GM23338 (cell line): Measurements from ENCODE around the gene CCNG1. TPM values are rescaled to one million over a fixed set of nuclear protein-coding genes. Genes with fewer than 3 reads are reported as not detected.
"Not testable (repeated sequence)": the region's sequence is repeated elsewhere in the genome, so short reads cannot be mapped to it uniquely, and the experiment has no call there.

Experiments
- ATAC-seq: fragments of 200-7000 bp; cut with Tn5 transposase; 3 replicates; pipeline ENCODE4 v1.9.1; 2020
- DNase-seq: peaks from one replicate; pipeline ENCODE4 v3.0.0-alpha.2; 2015; ENCODE audit warnings: low spot score
- H2AFZ ChIP-seq: fragments of 200-600 bp; sonication (generic); 2 replicates; pipeline ENCODE4 v1.8.0; 2016; ENCODE audit warnings: antibody characterized with exemption, mild to moderate bottlenecking, moderate library complexity
- H3F3A ChIP-seq: fragments of 200-600 bp; sonication (generic); replicated peaks from 2 replicates; pipeline ENCODE4 v1.8.0; 2017; ENCODE audit warnings: antibody characterized with exemption, mixed run types, low read depth
- H3K27ac ChIP-seq: fragments of 200-600 bp; sonication (generic); 2 replicates; pipeline ENCODE4 v1.6.1; 2016; ENCODE audit warnings: low read depth
- H3K27me3 ChIP-seq: fragments of 200-600 bp; sonication (generic); 2 replicates; pipeline ENCODE4 v1.8.0; 2016; ENCODE audit warnings: mild to moderate bottlenecking, mixed run types, moderate library complexity; ENCODE audit not compliant: insufficient read depth
- H3K36me3 ChIP-seq: fragments of 200-600 bp; sonication (generic); 2 replicates; pipeline ENCODE4 v1.8.0; 2016; ENCODE audit warnings: mild to moderate bottlenecking; ENCODE audit not compliant: insufficient read depth
- H3K4me1 ChIP-seq: fragments of 200-600 bp; sonication (generic); 2 replicates; pipeline ENCODE4 v1.8.0; 2016; ENCODE audit warnings: mild to moderate bottlenecking, moderate library complexity; ENCODE audit not compliant: insufficient read depth
- H3K4me2 ChIP-seq: fragments of 200-600 bp; sonication (generic); 2 replicates; pipeline ENCODE4 v1.7.1; 2017; ENCODE audit warnings: mixed run types
- H3K4me3 ChIP-seq: fragments of 200-600 bp; sonication (generic); 2 replicates; pipeline ENCODE4 v1.6.1; 2016; ENCODE audit warnings: mixed run types
- H3K79me2 ChIP-seq: fragments of 200-600 bp; sonication (generic); replicated peaks from 2 replicates; pipeline ENCODE4 v1.8.0; 2017; ENCODE audit warnings: mild to moderate bottlenecking; ENCODE audit not compliant: insufficient read depth
- H3K9me2 ChIP-seq: fragments of 200-600 bp; sonication (generic); 2 replicates; pipeline ENCODE4 v1.8.0; 2017; ENCODE audit not compliant: insufficient read depth
- H4K20me1 ChIP-seq: fragments of 200-600 bp; sonication (generic); replicated peaks from 2 replicates; pipeline ENCODE4 v1.8.0; 2017; ENCODE audit warnings: mild to moderate bottlenecking; ENCODE audit not compliant: insufficient read depth
- H3K27ac Mint-ChIP-seq: 2 replicates; pipeline ENCODE4 v1.8.0; 2020; ENCODE audit warnings: inconsistent platforms, mild to moderate bottlenecking, moderate library complexity, mixed read lengths
- H3K27me3 Mint-ChIP-seq: 3 replicates; pipeline ENCODE4 v1.8.0; 2022; ENCODE audit warnings: low read depth, mild to moderate bottlenecking, moderate library complexity, mixed read lengths, inconsistent platforms; ENCODE audit not compliant: insufficient read depth, poor library complexity
- H3K36me3 Mint-ChIP-seq: 3 replicates; pipeline ENCODE4 v1.8.0; 2021; ENCODE audit warnings: low read depth, mild to moderate bottlenecking, inconsistent platforms, moderate library complexity, mixed read lengths
- H3K4me1 Mint-ChIP-seq: 3 replicates; pipeline ENCODE4 v1.8.0; 2020; ENCODE audit warnings: mild to moderate bottlenecking, inconsistent platforms, mixed read lengths
- H3K4me3 Mint-ChIP-seq: 3 replicates; pipeline ENCODE4 v1.8.0; 2021; ENCODE audit warnings: moderate library complexity, mild to moderate bottlenecking, inconsistent platforms, mixed read lengths
- H3K9me3 Mint-ChIP-seq: 3 replicates; pipeline ENCODE4 v1.8.0; 2020; ENCODE audit warnings: moderate library complexity, mild to moderate bottlenecking, inconsistent platforms, mixed read lengths
- CREB1 ChIP-seq: fragments of 250-450 bp; sonication (Bioruptor Pico); IDR thresholded peaks from 2 replicates; pipeline ENCODE4 v1.5.0; 2020; ENCODE audit warnings: low read depth, mild to moderate bottlenecking, moderate library complexity
- ETS1 ChIP-seq: IDR thresholded peaks from 2 replicates; pipeline ENCODE4 v1.6.1; 2016; ENCODE audit warnings: antibody characterized with exemption
- EZH2 ChIP-seq: fragments of 200-600 bp; sonication (generic); IDR thresholded peaks from one replicate; pipeline ENCODE4 v1.8.0; 2017; ENCODE audit warnings: antibody characterized with exemption, mild to moderate bottlenecking, low read depth; ENCODE audit not compliant: unreplicated experiment
- EZH2phosphoT487 ChIP-seq: fragments of 200-600 bp; sonication (generic); IDR thresholded peaks from one replicate; pipeline ENCODE4 v1.8.1; 2018; ENCODE audit warnings: antibody characterized with exemption; ENCODE audit not compliant: unreplicated experiment
- NANOG ChIP-seq: IDR thresholded peaks from 2 replicates; pipeline ENCODE4 v1.6.1; 2016; ENCODE audit warnings: antibody characterized with exemption, borderline replicate concordance
- POLR2AphosphoS5 ChIP-seq: IDR thresholded peaks from 2 replicates; pipeline ENCODE4 v1.6.1; 2016; ENCODE audit warnings: antibody characterized with exemption, low read depth
- REST ChIP-seq: IDR thresholded peaks from one replicate; pipeline ENCODE4 v1.6.1; 2018; ENCODE audit warnings: antibody characterized with exemption; ENCODE audit not compliant: unreplicated experiment
- ZNF114 ChIP-seq: fragments of 250-450 bp; sonication (Bioruptor Pico); IDR thresholded peaks from 2 replicates; pipeline ENCODE4 v1.5.0; 2020; ENCODE audit warnings: mild to moderate bottlenecking, moderate library complexity
- ZNF331 ChIP-seq: fragments of 250-450 bp; sonication (Bioruptor Pico); IDR thresholded peaks from 2 replicates; pipeline ENCODE4 v1.5.0; 2020; ENCODE audit warnings: low read depth, mild to moderate bottlenecking, moderate library complexity
- polyA plus RNA-seq: library from polyadenylated mRNA; unstranded; fragments of >200 nt; fragmentation: Nextera tagmentation; extraction: Ambion mirVana; gene quantifications from 2 replicates; pipeline ENCODE4 v1.2.1, GENCODE V29; 2016
- total RNA-seq: library from RNA; depleted of rRNA; stranded (reverse); fragments of >200 nt; shearing (Covaris generic); gene quantifications from 2 replicates; pipeline ENCODE4 v1.2.3, GENCODE V29; 2014

Gene CCNG1
- total and polyA plus RNA-seq, 2 experiments from 2014 or later, result 431 to 496 TPM

GRCh38 chr5:163437309-163438182, at the start of gene CCNG1 (continued):
- TF ChIP-seq ETS1 (no peak), EZH2phosphoT487 (no peak)

DNA sequence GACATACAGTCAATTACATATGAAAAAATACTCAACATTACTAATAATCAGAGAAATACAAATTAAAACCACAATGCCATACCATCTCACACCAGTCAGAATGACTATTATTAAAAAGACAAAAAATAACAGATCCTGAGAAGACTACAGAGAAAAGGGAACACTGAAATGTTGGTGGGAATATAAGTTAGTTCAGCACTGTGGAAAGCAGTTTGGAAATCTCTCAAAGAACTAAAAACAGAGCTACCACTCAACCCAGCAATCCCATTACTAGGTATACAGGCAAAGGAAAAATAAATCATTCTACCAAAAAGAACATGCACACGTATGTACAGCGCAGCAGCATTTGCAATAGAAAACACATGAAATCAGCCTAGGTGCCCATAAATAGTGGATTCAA, 41.6 kb upstream of the CCNG1 start:
- Histone ChIP-seq H3K27me3 (no peaks in the 10 kb centered on the region), H3K9me2 (no peaks in the 10 kb centered on the region), H3K27ac (no peak overlapping the region), H3K36me3 (no peaks in the 10 kb centered on the region), H3K4me1 (no peaks in the 10 kb centered on the region), H3K79me2 (no peaks in the 10 kb centered on the region), H3K4me2 (no peak overlapping the region), H4K20me1 (no peaks in the 10 kb centered on the region), H3K4me3 (no peak overlapping the region), H3F3A (no peaks in the 10 kb centered on the region), H2AFZ (no peak overlapping the region)
- Mint-ChIP-seq H3K27me3 (no peaks in the 10 kb centered on the region), H3K4me3 (no peak overlapping the region), H3K27ac (no peak overlapping the region), H3K9me3 (peaks cover 17% of the 10 kb centered on the region; the same call in 2 of the 3 replicates), H3K36me3 (peaks cover 7% of the 10 kb centered on the region; the same call in 2 of the 3 replicates), H3K4me1 (0 out of 3 replicates have a peak, but pooled peaks cover 3% of the 10 kb centered on the region)
- no peak for ATAC-seq
- TF ChIP-seq EZH2phosphoT487 (no peak), REST (no peak), ZNF331 (CRISPR knock-in tag) (no peak), ETS1 (no peak), EZH2 (no peak), NANOG (no peak), POLR2AphosphoS5 (no peak), ZNF114 (CRISPR knock-in tag) (no peak), CREB1 (CRISPR knock-in tag) (no peak)
- no peak for DNase-seq

- not testable (repeated sequence) for H3F3A ChIP-seq, H3K36me3 Mint-ChIP-seq, H3K27ac ChIP-seq, H4K20me1 ChIP-seq, H3K36me3 ChIP-seq, H2AFZ ChIP-seq, H3K4me1 ChIP-seq, H3K79me2 ChIP-seq, H3K4me1 Mint-ChIP-seq, H3K4me3 ChIP-seq, H3K27ac Mint-ChIP-seq, DNase-seq, H3K27me3 Mint-ChIP-seq, H3K4me3 Mint-ChIP-seq, ATAC-seq, H3K27me3 ChIP-seq, H3K4me2 ChIP-seq, H3K9me2 ChIP-seq
- H3K9me3 Mint-ChIP-seq, result peaks cover 10% of the 10 kb centered on the region; the same call in 2 of the 3 replicates
These were observed 40.5 kb upstream of the CCNG1 start for GRCh38 chr5:163396818-163397340.
